WERI-Rb-1 (cell line): ENCODE measurements around the gene YWHAH.

Source experiments
- DNase-seq: peaks from one replicate; pipeline ENCODE4 v3.0.0-alpha.2; 2020
- H3K27ac ChIP-seq: fragments of 250-450 bp; sonication (Bioruptor Pico); 2 replicates; pipeline ENCODE4 v1.5.1; 2020; ENCODE audit warnings: mild to moderate bottlenecking, moderate library complexity
- H3K27me3 ChIP-seq: fragments of 250-450 bp; sonication (Bioruptor Pico); 2 replicates; pipeline ENCODE4 v1.5.1; 2021; ENCODE audit warnings: mild to moderate bottlenecking, low read depth, moderate library complexity; ENCODE audit not compliant: insufficient read depth, severe bottlenecking
- H3K36me3 ChIP-seq: fragments of 250-450 bp; sonication (Bioruptor Pico); 2 replicates; pipeline ENCODE4 v1.5.1; 2020; ENCODE audit warnings: mild to moderate bottlenecking, moderate library complexity
- H3K4me3 ChIP-seq: 2 replicates; pipeline ENCODE4 v1.5.1; 2011; ENCODE audit warnings: low read depth, mild to moderate bottlenecking, control low read depth, low read length
- H3K9me3 ChIP-seq: fragments of 250-450 bp; sonication (Bioruptor Pico); 2 replicates; pipeline ENCODE4 v1.5.1; 2021; ENCODE audit warnings: mild to moderate bottlenecking, moderate library complexity; ENCODE audit not compliant: severe bottlenecking
- TF ChIP-seq, protein P1 (sequence below): IDR thresholded peaks from 2 replicates; pipeline ENCODE4 v1.5.1; 2011; ENCODE audit warnings: low read depth, mild to moderate bottlenecking, control low read depth, inconsistent platforms, low read length

The YWHAH gene

DNA sequence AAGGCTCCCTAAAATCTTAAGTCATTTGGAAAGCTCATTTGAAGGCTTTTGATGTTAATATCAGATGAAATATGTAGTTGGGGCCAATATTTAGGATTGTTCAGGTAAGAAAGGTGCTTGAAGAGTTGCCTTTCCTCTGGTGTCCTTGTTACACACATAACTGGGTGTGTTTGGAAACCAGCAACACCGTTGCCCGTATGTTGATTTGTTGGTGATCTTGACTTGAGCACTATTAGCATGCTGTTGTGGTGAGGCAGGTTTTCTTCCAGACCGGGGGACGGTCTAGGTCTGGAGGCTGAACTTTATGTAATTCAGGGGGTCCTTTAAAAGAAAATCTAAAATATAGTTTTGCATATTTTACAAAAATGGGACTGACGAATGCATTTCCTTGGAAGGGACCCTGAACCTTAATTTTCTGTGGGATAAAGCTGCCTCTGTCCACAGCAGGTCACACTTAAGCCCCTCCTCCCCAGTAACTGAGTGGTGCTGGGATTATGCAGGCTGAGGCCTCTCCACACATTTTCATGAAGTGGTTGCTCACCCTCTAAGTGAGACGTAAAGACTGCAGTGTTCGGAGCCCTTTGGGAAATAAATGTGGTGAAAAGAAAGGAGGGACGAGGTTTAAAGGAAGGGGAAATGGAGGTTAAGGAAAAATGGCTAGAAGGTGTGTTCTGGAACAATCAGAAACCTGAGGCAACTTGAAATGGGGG is 1.8 kb downstream of the YWHAH start:
- no peaks in the 10 kb centered on the region for H3K9me3 ChIP-seq
- peak overlapping the region; percentile 97 for H3K27ac ChIP-seq
- H3K36me3 ChIP-seq, result peaks cover 56% of the 10 kb centered on the region
- DNase-seq, result peak; percentile 59
- H3K27me3 ChIP-seq, result no peaks in the 10 kb centered on the region
- TF ChIP-seq, protein P1, sequence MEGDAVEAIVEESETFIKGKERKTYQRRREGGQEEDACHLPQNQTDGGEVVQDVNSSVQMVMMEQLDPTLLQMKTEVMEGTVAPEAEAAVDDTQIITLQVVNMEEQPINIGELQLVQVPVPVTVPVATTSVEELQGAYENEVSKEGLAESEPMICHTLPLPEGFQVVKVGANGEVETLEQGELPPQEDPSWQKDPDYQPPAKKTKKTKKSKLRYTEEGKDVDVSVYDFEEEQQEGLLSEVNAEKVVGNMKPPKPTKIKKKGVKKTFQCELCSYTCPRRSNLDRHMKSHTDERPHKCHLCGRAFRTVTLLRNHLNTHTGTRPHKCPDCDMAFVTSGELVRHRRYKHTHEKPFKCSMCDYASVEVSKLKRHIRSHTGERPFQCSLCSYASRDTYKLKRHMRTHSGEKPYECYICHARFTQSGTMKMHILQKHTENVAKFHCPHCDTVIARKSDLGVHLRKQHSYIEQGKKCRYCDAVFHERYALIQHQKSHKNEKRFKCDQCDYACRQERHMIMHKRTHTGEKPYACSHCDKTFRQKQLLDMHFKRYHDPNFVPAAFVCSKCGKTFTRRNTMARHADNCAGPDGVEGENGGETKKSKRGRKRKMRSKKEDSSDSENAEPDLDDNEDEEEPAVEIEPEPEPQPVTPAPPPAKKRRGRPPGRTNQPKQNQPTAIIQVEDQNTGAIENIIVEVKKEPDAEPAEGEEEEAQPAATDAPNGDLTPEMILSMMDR, result no peak
- H3K4me3 ChIP-seq, result peak overlapping the region; percentile 90

DNA sequence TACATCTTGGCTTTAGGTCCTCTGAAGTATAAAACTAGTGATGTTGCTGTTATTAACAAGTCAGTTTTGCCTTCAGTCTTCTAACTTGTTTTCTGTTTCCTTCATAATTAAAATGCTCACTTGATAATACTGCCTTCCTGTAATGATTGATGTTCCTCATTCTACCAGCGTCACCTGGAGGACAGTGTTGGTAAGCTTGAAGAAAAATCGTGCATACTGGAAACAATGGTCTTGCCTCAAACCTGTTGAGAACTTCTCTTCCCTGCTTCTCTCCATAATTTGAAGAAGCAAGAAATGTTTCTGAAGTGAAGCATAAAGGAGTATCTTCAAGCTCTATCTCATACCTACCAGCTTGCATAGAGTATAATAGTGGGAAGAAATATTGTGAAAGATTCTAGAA is 3.0 kb downstream of the YWHAH start:
- H3K27me3 ChIP-seq, result no peaks in the 10 kb centered on the region
- no peaks in the 10 kb centered on the region for H3K9me3 ChIP-seq
- no peak for DNase-seq
- TF ChIP-seq, protein P1, result peak; percentile 49
- no peak overlapping the region for H3K4me3 ChIP-seq
- H3K36me3 ChIP-seq, result peaks cover 67% of the 10 kb centered on the region
- H3K27ac ChIP-seq, result no peak overlapping the region

DNA sequence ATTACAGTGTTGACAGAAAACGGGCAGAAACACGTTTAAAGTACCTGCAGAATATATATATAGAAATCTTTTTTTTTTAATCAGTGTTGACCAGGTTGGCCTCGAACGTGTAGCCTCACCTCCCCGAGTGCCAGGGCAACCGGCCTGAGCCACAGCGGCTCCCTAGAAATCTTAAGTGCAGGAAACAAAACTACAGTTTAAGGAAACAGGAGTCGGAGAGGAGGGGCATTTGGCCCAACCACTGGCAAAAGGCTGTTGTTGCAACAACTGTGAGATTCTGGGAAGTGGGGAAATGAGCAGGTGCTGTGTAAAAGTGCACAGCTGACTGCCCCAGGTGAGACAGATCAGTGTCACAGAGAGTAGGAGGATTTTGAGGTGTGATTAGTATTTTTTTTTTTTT is 3.7 kb downstream of the YWHAH start:
- TF ChIP-seq, protein P1, result no peak
- no peak for DNase-seq
- H3K36me3 ChIP-seq, result peaks cover 74% of the 10 kb centered on the region

DNA sequence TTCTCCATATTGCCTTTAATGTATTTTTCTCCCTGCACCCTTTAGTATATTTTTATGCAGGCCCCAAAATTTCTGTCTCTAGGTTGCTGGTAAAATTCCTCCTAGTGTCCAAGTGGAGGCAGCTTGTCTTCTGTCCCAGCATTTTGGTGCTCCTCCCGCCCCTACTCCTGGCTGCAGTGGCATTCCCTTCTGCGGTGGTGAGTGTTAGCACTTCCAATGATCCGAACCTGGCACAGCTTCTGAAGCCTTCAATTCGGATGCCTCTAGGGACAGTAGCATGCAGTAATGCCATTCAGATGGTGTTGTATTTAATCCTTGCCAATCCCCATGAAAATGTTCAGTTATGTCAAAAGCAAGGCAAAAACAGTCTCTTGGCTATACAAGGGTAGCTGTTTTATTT is 5.9 kb downstream of the YWHAH start:
- TF ChIP-seq, protein P1, result no peak
- no peak for DNase-seq
- Histone ChIP-seq H3K27ac (no peak overlapping the region), H3K36me3 (peaks cover 86% of the 10 kb centered on the region), H3K9me3 (no peaks in the 10 kb centered on the region), H3K4me3 (no peak overlapping the region), H3K27me3 (no peaks in the 10 kb centered on the region)

More for the DNA sequence above, 3.7 kb downstream of the YWHAH start:
- Histone ChIP-seq H3K4me3 (no peak overlapping the region), H3K27me3 (no peaks in the 10 kb centered on the region), H3K27ac (no peak overlapping the region), H3K9me3 (no peaks in the 10 kb centered on the region)

DNA sequence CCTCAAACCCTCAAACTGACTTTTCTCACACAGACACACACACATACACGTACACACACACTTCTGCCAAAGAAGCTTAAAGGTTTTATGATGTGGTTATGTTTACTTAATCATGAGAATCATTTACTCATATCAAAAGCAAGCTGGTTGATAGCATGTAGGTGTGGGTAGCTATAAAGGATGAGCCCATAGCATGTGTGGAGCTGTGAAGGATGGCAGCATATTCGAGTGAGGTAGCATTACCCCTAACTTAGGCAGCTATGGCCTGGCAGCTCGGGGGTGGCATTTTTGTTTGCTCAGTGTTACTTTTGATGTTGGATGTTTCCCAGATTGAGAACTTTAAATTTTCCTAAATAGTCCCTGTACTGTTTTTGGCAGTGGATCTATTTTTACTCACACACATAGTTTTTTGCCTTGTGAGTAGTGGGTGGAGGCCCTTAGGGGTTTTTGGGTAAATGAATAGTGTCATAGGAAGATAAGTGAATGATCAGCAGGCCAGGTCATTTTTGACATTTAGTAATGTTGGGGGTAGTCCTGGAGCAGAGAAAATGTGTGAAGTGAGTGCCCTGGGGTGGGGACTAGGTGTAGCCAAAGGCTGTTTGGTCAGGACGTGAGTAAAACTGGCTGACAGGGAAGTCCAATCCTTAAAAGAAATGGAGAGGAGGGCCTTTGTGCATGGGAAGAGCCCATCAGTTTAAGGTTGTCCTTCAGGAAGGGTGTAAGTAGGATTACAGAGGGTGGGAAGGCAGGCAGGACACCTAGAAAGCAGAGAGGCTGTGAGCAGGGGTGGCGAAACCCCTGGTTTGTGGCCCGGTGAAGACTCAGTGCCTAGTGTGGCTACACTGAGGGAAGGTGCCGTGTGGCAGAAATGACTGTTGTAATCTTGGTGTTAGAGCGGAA is 7.1 kb downstream of the YWHAH start:
- Histone ChIP-seq H3K4me3 (no peak overlapping the region), H3K27ac (no peak overlapping the region)

More for the DNA sequence above, 7.1 kb downstream of the YWHAH start:
- Histone ChIP-seq H3K9me3 (no peaks in the 10 kb centered on the region), H3K27me3 (no peaks in the 10 kb centered on the region), H3K36me3 (peaks cover 86% of the 10 kb centered on the region)
- DNase-seq, result no peak
- TF ChIP-seq, protein P1, result no peak
